K562 (cell line): Measurements from ENCODE around the gene EDA. TPM values are rescaled to one million over a fixed set of nuclear protein-coding genes. Genes with fewer than 3 reads are reported as not detected.

Experiments used
- ATAC-seq: fragments of 200-7000 bp; cut with Tn5 transposase; 3 replicates; pipeline ENCODE4 v1.9.1; 2020; ENCODE audit warnings: moderate library complexity
- BruUV-seq: library from RNA; stranded (reverse); fragments of 400-500 nt; replicated peaks from 2 replicates; lab custom pipeline; 2021; lab: Mats Ljungman, UMichigan
- CTCF ChIA-PET: fragments of 300-600 bp; formaldehyde crosslinking; extraction: SDS; loops from one replicate; lab custom pipeline; 2021; ENCODE audit warnings: low intra/inter-chr PET ratio; lab: Yijun Ruan, JAX
- POLR2A ChIA-PET: fragments of 300-600, 350-650 bp; sonication (Branson Sonifier 250); formaldehyde crosslinking; extraction: SDS; loops from one replicate; lab custom pipeline; 2021; ENCODE audit warnings: antibody characterized with exemption, inconsistent platforms; lab: Yijun Ruan, JAX
- DNase-seq, 4 experiments: peaks; one replicate each; pipeline versions ENCODE4 v3.0.0 to v3.0.0-alpha.2; 2011 to 2018; ENCODE audit warnings: low spot score in 3 of 4, mixed read lengths in 3 of 4; ENCODE audit errors: extremely low read depth in 1 of 4
- FAIRE-seq: peaks from 2 replicates; lab custom pipeline; 2011; peaks lifted over from hg19 to GRCh38; lab: Jason Lieb, UNC
- H2AFZ ChIP-seq: 2 replicates; pipeline ENCODE4 v1.6.0; 2011; ENCODE audit warnings: low read depth, low read length, control low read depth, inconsistent platforms
- H3K27ac ChIP-seq: fragments of 200-600 bp; 3 replicates; pipeline ENCODE4 v1.8.0; 2011; ENCODE audit warnings: low read depth, mild to moderate bottlenecking, control low read depth, inconsistent platforms, low read length, moderate library complexity, mixed read lengths; ENCODE audit errors: extremely low read depth
- H3K27me3 ChIP-seq, 2 experiments: fragments of 300-600 bp in 1 of 2; 2 replicates in 1 of 2; 3 replicates in 1 of 2; pipeline versions ENCODE4 v1.6.0 to v1.8.0; 2011; ENCODE audit warnings: inconsistent platforms in 2 of 2, low read length in 2 of 2, mild to moderate bottlenecking in 1 of 2, mixed read lengths in 1 of 2, moderate library complexity in 1 of 2; ENCODE audit not compliant: control insufficient read depth in 2 of 2, insufficient read depth in 2 of 2
- H3K36me3 ChIP-seq: fragments of 300-600 bp; 3 replicates; pipeline ENCODE4 v1.8.0; 2011; ENCODE audit warnings: mild to moderate bottlenecking, low read length, inconsistent platforms; ENCODE audit not compliant: control insufficient read depth, insufficient read depth
- H3K4me1 ChIP-seq, 2 experiments: fragments of 200-600 bp in 1 of 2; replicated peaks in 1 of 2; 2 replicates in 1 of 2; 3 replicates in 1 of 2; pipeline versions ENCODE4 v1.5.1 to v1.8.0; 2011; ENCODE audit warnings: inconsistent platforms in 2 of 2, low read length in 2 of 2, mild to moderate bottlenecking in 1 of 2, mixed read lengths in 1 of 2, moderate library complexity in 1 of 2; ENCODE audit not compliant: control insufficient read depth in 2 of 2, insufficient read depth in 2 of 2
- H3K4me2 ChIP-seq: 2 replicates; pipeline ENCODE4 v1.6.1; 2011; ENCODE audit warnings: low read length, control low read depth, inconsistent platforms, mixed read lengths; ENCODE audit not compliant: insufficient read depth
- H3K4me3 ChIP-seq: fragments of 200-600 bp; sonication (generic), shearing (Covaris generic); 2 replicates; pipeline ENCODE4 v1.5.1; 2016; ENCODE audit warnings: control low read depth, inconsistent platforms
- H3K79me2 ChIP-seq: fragments of 200-600 bp; 3 replicates; pipeline ENCODE4 v1.8.0; 2011; ENCODE audit warnings: low read length, inconsistent platforms; ENCODE audit not compliant: control insufficient read depth, insufficient read depth
- H3K9ac ChIP-seq, 2 experiments: 2 replicates each; pipeline versions ENCODE4 v1.6.0 to v1.6.1; 2011; ENCODE audit warnings: low read depth in 2 of 2, low read length in 2 of 2, control low read depth in 1 of 2, inconsistent platforms in 1 of 2, mild to moderate bottlenecking in 1 of 2, mixed read lengths in 1 of 2; ENCODE audit not compliant: insufficient read depth in 1 of 2
- H3K9me1 ChIP-seq: one replicate; pipeline ENCODE4 v1.6.0; 2011; ENCODE audit warnings: inconsistent platforms, mild to moderate bottlenecking, low read length, moderate library complexity; ENCODE audit not compliant: control insufficient read depth, insufficient read depth
- H3K9me3 ChIP-seq: replicated peaks from 2 replicates; pipeline ENCODE4 v1.5.1; 2011; ENCODE audit warnings: low read depth, low read length, inconsistent platforms; ENCODE audit not compliant: control insufficient read depth, insufficient read depth
- H4K20me1 ChIP-seq: replicated peaks from 2 replicates; pipeline ENCODE4 v1.6.1; 2011; ENCODE audit warnings: low read length, inconsistent platforms, mixed read lengths; ENCODE audit not compliant: control insufficient read depth, insufficient read depth
- CHD7 ChIP-seq: fragments of 200-600 bp; sonication (generic); IDR thresholded peaks from one replicate; pipeline ENCODE4 v1.6.1; 2012; ENCODE audit warnings: mild to moderate bottlenecking, low read depth, low read length, inconsistent platforms
- ELF4 ChIP-seq: fragments of 450-650 bp; formaldehyde crosslinking; IDR thresholded peaks from 2 replicates; pipeline ENCODE4 v1.4.0; 2022; ENCODE audit warnings: missing genetic modification characterization
- HSF4 ChIP-seq: fragments of 250-450 bp; sonication (Bioruptor Pico); IDR thresholded peaks from 2 replicates; pipeline ENCODE4 v2.1.2; 2022; ENCODE audit warnings: mild to moderate bottlenecking, moderate library complexity, borderline replicate concordance
- RFX5 ChIP-seq: IDR thresholded peaks from 2 replicates; pipeline ENCODE4 v1.6.1; 2011; ENCODE audit warnings: low read depth, mild to moderate bottlenecking, improper control_type of control experiment, low read length
- TEAD2 ChIP-seq: fragments of 450-650 bp; IDR thresholded peaks from 2 replicates; pipeline ENCODE4 v1.6.1; 2016; ENCODE audit warnings: missing genetic modification characterization, control low read depth, missing compliant biosample characterization
- THAP7 ChIP-seq: fragments of 250-450 bp; sonication (Bioruptor Pico); IDR thresholded peaks from 2 replicates; pipeline ENCODE4 v1.5.0; 2021
- ZBTB34 ChIP-seq: fragments of 250-450 bp; sonication (Bioruptor Pico); IDR thresholded peaks from 2 replicates; pipeline ENCODE4 v1.8.0; 2021; ENCODE audit warnings: mild to moderate bottlenecking, moderate library complexity
- ZNF140 ChIP-seq: fragments of 250-450 bp; sonication (Bioruptor Pico); IDR thresholded peaks from 2 replicates; pipeline ENCODE4 v1.8.0; 2021; ENCODE audit warnings: moderate library complexity, mild to moderate bottlenecking, inconsistent platforms
- WGBS: fragments of 100-300 bp; shearing (Covaris generic); methylation state at CpG from one replicate; pipeline ENCODE4 v1.1.6; 2016; ENCODE audit warnings: low coverage, mixed read lengths; ENCODE audit not compliant: insufficient coverage; ENCODE audit errors: missing lambda C conversion rate; 5-methylcytosine and 5-hydroxymethylcytosine counted together
- in situ Hi-C: fragments of 300-500 bp; cut with MboI; formaldehyde crosslinking; loops from 4 replicates; pipeline ENCODE4 v1.15.0; 2018; ENCODE audit warnings: inconsistent platforms, mixed read lengths
- intact Hi-C: fragments of 100-400 bp; cut with micrococcal nuclease; formaldehyde crosslinking; loops from 2 replicates; pipeline ENCODE4 v1.14.2; 2022
- polyA plus RNA-seq, 8 experiments: library from polyadenylated mRNA; depleted of rRNA in 4 of 8; stranded (reverse) in 5 of 8; unstranded in 3 of 8; fragments of >200 nt; fragmentation: Nextera tagmentation in 2 of 8; fragmentation: Illumina TruSeq in 1 of 8; extraction: Ambion mirVana in 2 of 8; extraction: Trizol in 1 of 8; gene quantifications; 2 replicates each; pipeline versions ENCODE4 v1.2.1 to v1.2.3, GENCODE V29; 2011 to 2014; ENCODE audit warnings: inconsistent platforms in 1 of 8, missing spikeins in 1 of 8
- total RNA-seq, 7 experiments: library from RNA; depleted of rRNA in 6 of 7; stranded (reverse); fragments of >200 nt in 6 of 7; fragmentation: Illumina TruSeq in 2 of 7; extraction: Trizol in 2 of 7; gene quantifications; 2 replicates each; pipeline versions ENCODE4 v1.2.1 to v1.2.3, GENCODE V29; 2011 to 2021; ENCODE audit warnings: low replicate concordance in 1 of 7

EDA gene
- total and polyA plus RNA-seq, 9 of the 15 experiments (the other 6 are each of a cell fraction or from before 2014, with no cell fraction given), result 0.03 to 0.40 (median 0.07) TPM

- Histone ChIP-seq H3K9me1 (no peaks in the 10 kb centered on the region), H3K27me3 (peaks cover 0 to 6% of the 10 kb centered on the region in 2 experiments; a peak in 1 of 5 replicates), H4K20me1 (no peaks in the 10 kb centered on the region), H3K9ac (no peak overlapping the region), H3K4me3 (no peak overlapping the region), H3K79me2 (no peaks in the 10 kb centered on the region), H3K4me2 (no peak overlapping the region), H2AFZ (no peak overlapping the region), H3K36me3 (no peaks in the 10 kb centered on the region), H3K9me3 (no peaks in the 10 kb centered on the region), H3K27ac (no peak overlapping the region)
- DNase-seq (no peak), FAIRE-seq (no peak)
- in situ Hi-C loops, result no loop called here
- CTCF ChIA-PET, result no interaction called here
- POLR2A ChIA-PET, result no interaction called here
- WGBS, result 8% methylated on average over 3 of the region's 4 CpGs
- no TSS peak for BruUV-seq
- intact Hi-C loops, result no loop called here
- TF ChIP-seq ZBTB34 (CRISPR knock-in tag) (no peak), RFX5 (no peak), THAP7 (CRISPR knock-in tag) (no peak), ELF4 (CRISPR knock-in tag) (no peak), ZNF140 (CRISPR knock-in tag) (no peak), TEAD2 (tag) (no peak), HSF4 (CRISPR knock-in tag) (no peak), CHD7 (no peak)
- TF ChIP-seq, all 486 proteins: peak for 0
- H3K4me1 ChIP-seq, result peaks cover 0 to 13% of the 10 kb centered on the region in 2 experiments; a peak in 2 of 5 replicates
- no peak for ATAC-seq
Measured at GRCh38 chrX:69614886-69615285, 1.0 kb upstream of the EDA start.
